Ectodermal cell (in vitro differentiated cells): Measurements from ENCODE around the gene CABLES1.
"Not testable (repeated sequence)": the region's sequence is repeated elsewhere in the genome, so short reads cannot be mapped to it uniquely, and the experiment has no call there.

Experiments used
- H3K27ac ChIP-seq: 2 replicates; pipeline ENCODE4 v1.7.0; 2013; ENCODE audit warnings: mild to moderate bottlenecking, low read depth, low read length; ENCODE audit not compliant: insufficient read depth, poor library complexity, severe bottlenecking
- H3K27me3 ChIP-seq: 2 replicates; pipeline ENCODE4 v1.7.0; 2013; ENCODE audit warnings: mild to moderate bottlenecking, low read length; ENCODE audit not compliant: insufficient read depth, control insufficient read depth, poor library complexity, severe bottlenecking
- H3K36me3 ChIP-seq: one replicate; pipeline ENCODE4 v1.7.0; 2013; ENCODE audit warnings: low read length; ENCODE audit not compliant: control insufficient read depth, insufficient read depth
- H3K4me1 ChIP-seq: one replicate; pipeline ENCODE4 v1.7.0; 2013; ENCODE audit warnings: low read length; ENCODE audit not compliant: control insufficient read depth, insufficient read depth
- H3K4me3 ChIP-seq: 2 replicates; pipeline ENCODE4 v1.7.0; 2013; ENCODE audit warnings: low read depth, low read length, control low read depth; ENCODE audit not compliant: insufficient read depth
- H3K9me3 ChIP-seq: 2 replicates; pipeline ENCODE4 v1.7.0; 2013; ENCODE audit warnings: mild to moderate bottlenecking, low read length, moderate library complexity; ENCODE audit not compliant: control insufficient read depth
- WGBS, 2 experiments: methylation state at CpG; one replicate each; pipeline ENCODE4 v1.1.7; 2013; ENCODE audit warnings: missing lambda C conversion rate in 2 of 2; 5-methylcytosine and 5-hydroxymethylcytosine counted together

The CABLES1 gene

GRCh38 chr18:23097016-23097415, 38.3 kb upstream of the CABLES1 start:
- H3K9me3 ChIP-seq, H3K36me3 ChIP-seq, H3K27ac ChIP-seq, H3K4me1 ChIP-seq, H3K4me3 ChIP-seq: not testable (repeated sequence)
- H3K27me3 ChIP-seq, result peaks cover 36% of the 10 kb centered on the region
- 89 to 94% methylated on average over 8 of the region's 8 CpGs for WGBS, 2 experiments

GRCh38 chr18:23099621-23100020, 35.7 kb upstream of the CABLES1 start:
- Histone ChIP-seq H3K4me3 (no peak overlapping the region), H3K4me1 (no peaks in the 10 kb centered on the region), H3K27me3 (peaks cover 21% of the 10 kb centered on the region), H3K36me3 (no peaks in the 10 kb centered on the region), H3K27ac (no peak overlapping the region), H3K9me3 (no peaks in the 10 kb centered on the region)
- 89 to 92% methylated on average over 5 of the region's 5 CpGs for WGBS, 2 experiments

GRCh38 chr18:23101861-23102432, 33.3 kb upstream of the CABLES1 start:
- H3K4me1 ChIP-seq, result no peaks in the 10 kb centered on the region
- H3K9me3 ChIP-seq, result no peaks in the 10 kb centered on the region
- 93 to 94% methylated on average over 12 of the region's 12 CpGs for WGBS, 2 experiments
- H3K4me3 ChIP-seq, result no peak overlapping the region
- H3K36me3 ChIP-seq, result no peaks in the 10 kb centered on the region
- H3K27ac ChIP-seq, result no peak overlapping the region
- H3K27me3 ChIP-seq, result no peaks in the 10 kb centered on the region

DNA sequence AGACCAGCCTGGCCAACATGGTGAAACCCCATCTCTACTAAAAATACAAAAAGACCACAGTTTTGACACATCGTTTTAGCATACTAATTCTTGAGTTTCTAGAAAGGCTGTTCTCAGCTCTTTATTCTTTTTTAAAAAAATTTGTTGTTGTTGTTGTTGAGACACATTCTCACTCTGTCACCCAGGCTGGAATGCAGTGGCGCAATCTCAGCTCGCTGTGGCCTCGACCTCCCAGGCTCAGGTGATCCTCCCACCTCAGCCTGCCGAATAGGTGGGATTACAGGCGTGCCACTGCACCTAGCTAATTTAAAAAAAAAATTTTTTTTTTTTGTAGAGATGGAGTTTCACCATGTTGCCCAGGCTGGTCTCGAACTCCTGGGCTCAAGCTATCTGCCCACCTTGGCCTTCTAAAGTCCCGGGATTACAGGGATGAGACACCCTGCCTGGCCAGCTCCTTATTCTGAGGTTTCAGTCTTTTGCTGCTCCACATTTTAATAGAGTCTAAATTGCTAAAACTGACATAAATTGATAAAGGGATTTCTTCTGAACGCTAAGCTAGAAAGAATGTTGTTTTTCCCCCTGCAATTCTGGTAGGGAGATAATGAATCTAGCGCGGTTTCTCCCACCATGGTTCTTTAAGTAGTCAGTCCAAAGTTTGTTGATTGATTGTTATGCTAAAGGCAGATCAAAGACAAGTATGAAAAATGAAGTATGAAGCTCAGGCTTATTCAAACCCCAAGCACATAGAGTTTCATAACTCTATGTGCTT, 32.6 kb upstream of the CABLES1 start:
- Histone ChIP-seq H3K4me3 (no peak overlapping the region), H3K27me3 (no peaks in the 10 kb centered on the region), H3K36me3 (no peaks in the 10 kb centered on the region), H3K9me3 (no peaks in the 10 kb centered on the region), H3K4me1 (no peaks in the 10 kb centered on the region), H3K27ac (no peak overlapping the region)
- WGBS, 2 experiments, result 94 to 95% methylated on average over 11 of the region's 11 CpGs

DNA sequence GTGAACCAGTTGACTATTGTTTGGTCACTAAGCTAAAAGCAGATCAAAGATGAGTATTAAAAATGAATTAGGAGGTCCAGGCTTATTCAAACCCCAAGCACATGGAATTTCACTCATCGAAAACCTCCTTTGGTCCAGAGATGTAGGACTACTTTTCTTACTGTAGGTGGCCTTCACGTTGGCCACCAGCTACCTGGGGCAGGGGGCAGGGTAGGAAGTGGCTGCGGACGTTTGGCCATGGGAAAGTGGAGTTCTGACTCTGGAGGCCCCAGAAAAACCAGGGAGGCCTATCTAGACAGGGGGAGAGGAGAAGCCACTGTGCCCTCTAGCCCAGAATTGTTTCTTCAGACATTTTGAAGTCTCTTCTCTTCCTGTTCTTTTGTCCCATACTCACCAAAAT, 31.8 kb upstream of the CABLES1 start:
- Histone ChIP-seq H3K9me3 (no peaks in the 10 kb centered on the region), H3K4me3 (no peak overlapping the region), H3K27ac (no peak overlapping the region), H3K4me1 (no peaks in the 10 kb centered on the region), H3K36me3 (no peaks in the 10 kb centered on the region), H3K27me3 (no peaks in the 10 kb centered on the region)
- WGBS, 2 experiments, result 88 to 89% methylated on average over 4 of the region's 4 CpGs

GRCh38 chr18:23105030-23105429, 30.3 kb upstream of the CABLES1 start:
- Histone ChIP-seq H3K9me3 (no peaks in the 10 kb centered on the region), H3K4me3 (no peak overlapping the region), H3K27me3 (no peaks in the 10 kb centered on the region), H3K36me3 (no peaks in the 10 kb centered on the region), H3K27ac (no peak overlapping the region), H3K4me1 (no peaks in the 10 kb centered on the region)
- WGBS, 2 experiments, result 91 to 92% methylated on average over 3 of the region's 3 CpGs

GRCh38 chr18:23105581-23106219, 29.6 kb upstream of the CABLES1 start:
- Histone ChIP-seq H3K4me1 (no peaks in the 10 kb centered on the region), H3K4me3 (no peak overlapping the region), H3K27ac (no peak overlapping the region), H3K9me3 (no peaks in the 10 kb centered on the region), H3K36me3 (no peaks in the 10 kb centered on the region), H3K27me3 (no peaks in the 10 kb centered on the region)
- 90 to 91% methylated on average over 21 of the region's 21 CpGs for WGBS, 2 experiments

- Histone ChIP-seq H3K9me3 (no peaks in the 10 kb centered on the region), H3K27me3 (no peaks in the 10 kb centered on the region), H3K4me1 (no peaks in the 10 kb centered on the region), H3K36me3 (no peaks in the 10 kb centered on the region), H3K27ac (no peak overlapping the region), H3K4me3 (no peak overlapping the region)
- WGBS, 2 experiments, result 80 to 81% methylated on average over 6 of the region's 6 CpGs
These were observed 28.7 kb upstream of the CABLES1 start for GRCh38 chr18:23106575-23106974.

DNA sequence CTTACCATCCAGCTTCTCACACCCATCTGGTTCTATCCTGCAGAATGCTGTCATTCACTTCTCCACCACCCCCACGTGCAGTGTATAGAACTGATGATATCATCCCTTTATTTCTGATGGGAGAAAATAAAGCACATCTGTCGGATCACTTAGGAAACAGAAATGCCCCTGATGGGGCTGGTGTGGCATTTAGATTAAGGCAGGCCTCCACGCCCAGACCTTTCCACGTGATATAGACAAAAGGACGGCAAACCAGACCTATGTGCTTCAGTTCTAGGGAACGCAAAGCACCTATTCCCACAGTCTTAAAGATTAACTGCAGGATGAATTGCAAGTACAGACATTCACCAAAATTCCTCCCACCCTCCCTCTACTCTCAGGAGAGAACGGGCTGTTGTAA, 27.6 kb upstream of the CABLES1 start:
- Histone ChIP-seq H3K27me3 (no peaks in the 10 kb centered on the region), H3K27ac (no peak overlapping the region), H3K4me3 (no peak overlapping the region), H3K4me1 (no peaks in the 10 kb centered on the region), H3K9me3 (no peaks in the 10 kb centered on the region), H3K36me3 (no peaks in the 10 kb centered on the region)
- 70 to 80% methylated on average over 7 of the region's 7 CpGs for WGBS, 2 experiments

GRCh38 chr18:23108496-23108895, 26.8 kb upstream of the CABLES1 start:
- Histone ChIP-seq H3K4me3 (no peak overlapping the region), H3K9me3 (no peaks in the 10 kb centered on the region), H3K27me3 (no peaks in the 10 kb centered on the region), H3K4me1 (no peaks in the 10 kb centered on the region), H3K27ac (no peak overlapping the region), H3K36me3 (no peaks in the 10 kb centered on the region)
- WGBS, 2 experiments, result 92 to 97% methylated on average over 4 of the region's 5 CpGs
